GM10266 (cell line): Measurements from ENCODE around the gene NUB1.

Experiments
- DNase-seq: peaks from one replicate; pipeline ENCODE4 v3.0.0; 2012; ENCODE audit errors: extremely low spot score
- CTCF ChIP-seq: IDR thresholded peaks from 2 replicates; pipeline ENCODE4 v1.5.1; 2012; ENCODE audit warnings: mild to moderate bottlenecking, low read depth; ENCODE audit not compliant: control insufficient read depth, insufficient read depth; ENCODE audit errors: missing control alignments

The NUB1 gene

GRCh38 chr7:151393031-151393977, 51.7 kb downstream of the NUB1 start:
- TF ChIP-seq CTCF = no peak
- no peak for DNase-seq

- TF ChIP-seq CTCF = no peak
- DNase-seq = no peak
Observed at GRCh38 chr7:151394076-151395035, 52.7 kb downstream of the NUB1 start.

GRCh38 chr7:151395036-151395367, 53.4 kb downstream of the NUB1 start:
- TF ChIP-seq CTCF = no peak
- DNase-seq = no peak

DNA sequence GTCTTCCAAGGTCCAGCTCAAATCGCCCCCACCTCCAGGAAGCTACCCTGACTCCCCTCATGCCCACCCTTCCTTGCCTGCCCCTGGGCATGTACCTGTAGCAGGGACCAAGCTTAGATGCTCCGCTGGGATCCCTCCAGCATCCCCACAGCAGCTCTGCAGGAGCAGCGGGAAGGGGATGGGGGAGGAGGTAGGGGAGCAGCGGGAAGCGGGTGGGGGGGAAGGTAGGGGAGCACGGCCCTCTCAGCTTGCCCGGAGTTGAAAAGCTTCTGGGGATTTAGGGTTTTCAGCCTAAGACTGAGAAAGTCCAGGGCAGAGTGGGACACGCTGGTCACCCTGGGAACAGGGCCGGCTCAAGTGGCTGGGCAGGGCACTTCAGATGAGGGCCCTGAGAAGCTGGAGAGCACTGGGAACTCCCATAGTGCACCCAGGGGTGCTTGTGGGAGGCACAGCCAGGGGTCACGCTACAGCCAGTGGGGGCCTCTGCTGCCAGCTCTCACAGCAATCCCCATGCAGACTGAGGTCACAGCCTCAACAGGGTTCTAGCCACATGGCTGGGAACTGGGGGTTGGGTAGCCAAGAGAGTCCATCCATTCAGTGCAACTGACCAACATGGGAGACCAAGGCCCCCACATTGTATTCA, 54.8 kb downstream of the NUB1 start:
- no peak for TF ChIP-seq CTCF
- no peak for DNase-seq

- TF ChIP-seq CTCF = no peak
- DNase-seq = no peak
Observed at GRCh38 chr7:151397026-151397425, 55.4 kb downstream of the NUB1 start.

- DNase-seq = no peak
- TF ChIP-seq CTCF = no peak
Observed at GRCh38 chr7:151398446-151399304, 57.1 kb downstream of the NUB1 start.
